GM10266 (cell line): ENCODE data around the gene S100A14.

Source experiments
- DNase-seq: peaks from one replicate; pipeline ENCODE4 v3.0.0; 2012; ENCODE audit errors: extremely low spot score
- CTCF ChIP-seq: IDR thresholded peaks from 2 replicates; pipeline ENCODE4 v1.5.1; 2012; ENCODE audit warnings: mild to moderate bottlenecking, low read depth; ENCODE audit not compliant: control insufficient read depth, insufficient read depth; ENCODE audit errors: missing control alignments

S100A14 gene

DNA sequence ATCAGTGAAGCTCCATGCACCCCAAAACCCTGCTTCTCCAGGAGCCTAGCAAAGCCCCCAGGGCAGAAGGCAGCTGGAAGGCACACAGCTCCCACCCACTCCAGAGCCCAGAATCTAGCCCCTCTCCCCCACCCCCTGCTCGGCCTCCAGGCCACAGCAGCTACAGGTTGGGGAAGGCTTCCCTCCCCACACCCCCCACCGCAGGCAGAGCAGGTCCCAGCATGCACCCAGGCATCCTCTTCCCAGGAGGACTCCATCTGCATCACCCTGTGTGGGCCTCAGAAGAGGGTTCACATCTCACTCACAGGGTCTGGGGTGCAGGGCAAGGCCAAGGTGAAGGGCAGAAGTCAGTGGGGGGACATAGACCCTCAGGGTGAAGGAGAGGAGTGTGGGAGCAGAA, 719 bp downstream of the S100A14 start:
- TF ChIP-seq CTCF, result no peak
- no peak for DNase-seq

DNA sequence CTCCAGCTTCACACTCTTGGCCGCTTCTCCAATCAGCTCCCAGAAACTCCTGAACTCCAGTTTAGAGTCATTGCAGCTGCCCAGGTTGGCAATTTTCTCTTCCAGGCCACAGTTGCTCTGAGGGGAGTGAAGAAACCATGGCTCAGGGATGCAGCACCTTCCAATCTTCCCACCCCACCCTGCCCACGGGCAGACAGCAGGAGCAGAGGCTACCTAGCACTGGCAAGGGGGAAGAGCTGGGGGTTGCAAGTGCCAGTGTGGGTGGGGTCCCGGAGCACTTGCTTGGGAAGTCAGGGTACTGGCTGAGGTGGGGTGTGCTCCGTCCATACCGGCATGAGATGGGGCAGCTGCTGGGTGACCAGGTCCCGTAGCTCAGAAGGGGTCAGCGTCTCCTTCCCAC, 1.2 kb downstream of the S100A14 start:
- no peak for TF ChIP-seq CTCF
- DNase-seq, result no peak

DNA sequence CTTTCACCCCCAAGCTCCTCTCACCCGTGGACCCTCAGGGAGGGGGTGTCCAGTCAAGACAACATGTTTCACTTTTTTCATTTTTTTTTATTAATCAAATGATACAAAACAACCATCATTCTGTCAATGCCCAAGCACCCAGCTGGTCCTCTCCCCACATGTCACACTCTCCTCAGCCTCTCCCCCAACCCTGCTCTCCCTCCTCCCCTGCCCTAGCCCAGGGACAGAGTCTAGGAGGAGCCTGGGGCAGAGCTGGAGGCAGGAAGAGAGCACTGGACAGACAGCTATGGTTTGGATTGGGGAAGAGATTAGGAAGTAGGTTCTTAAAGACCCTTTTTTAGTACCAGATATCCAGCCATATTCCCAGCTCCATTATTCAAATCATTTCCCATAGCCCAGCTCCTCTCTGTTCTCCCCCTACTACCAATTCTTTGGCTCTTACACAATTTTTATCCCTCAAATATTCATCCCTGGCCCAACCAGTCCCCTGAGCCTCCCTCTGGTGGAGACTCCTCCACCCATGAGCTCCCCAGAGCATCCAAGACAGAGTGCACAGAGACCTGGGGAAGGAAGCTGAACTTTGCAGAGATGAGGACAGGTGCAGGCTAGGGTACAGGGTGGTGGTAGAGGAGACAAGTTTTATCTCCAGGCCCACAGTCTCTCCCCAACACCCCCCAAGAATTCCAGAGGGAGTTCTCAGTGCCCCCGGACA, 1.8 kb downstream of the S100A14 start:
- no peak for TF ChIP-seq CTCF
- no peak for DNase-seq

GRCh38 chr1:153613406-153613805, 2.7 kb downstream of the S100A14 start:
- no peak for DNase-seq
- no peak for TF ChIP-seq CTCF

- no peak for DNase-seq
These were observed 3.3 kb downstream of the S100A14 start, which contains the start of gene S100A16 for GRCh38 chr1:153612755-153613331. TSS of gene S100A16 (minus strand) at chr1:153613137. CDS start at chr1:153608151, 4,986 bp downstream.

DNA sequence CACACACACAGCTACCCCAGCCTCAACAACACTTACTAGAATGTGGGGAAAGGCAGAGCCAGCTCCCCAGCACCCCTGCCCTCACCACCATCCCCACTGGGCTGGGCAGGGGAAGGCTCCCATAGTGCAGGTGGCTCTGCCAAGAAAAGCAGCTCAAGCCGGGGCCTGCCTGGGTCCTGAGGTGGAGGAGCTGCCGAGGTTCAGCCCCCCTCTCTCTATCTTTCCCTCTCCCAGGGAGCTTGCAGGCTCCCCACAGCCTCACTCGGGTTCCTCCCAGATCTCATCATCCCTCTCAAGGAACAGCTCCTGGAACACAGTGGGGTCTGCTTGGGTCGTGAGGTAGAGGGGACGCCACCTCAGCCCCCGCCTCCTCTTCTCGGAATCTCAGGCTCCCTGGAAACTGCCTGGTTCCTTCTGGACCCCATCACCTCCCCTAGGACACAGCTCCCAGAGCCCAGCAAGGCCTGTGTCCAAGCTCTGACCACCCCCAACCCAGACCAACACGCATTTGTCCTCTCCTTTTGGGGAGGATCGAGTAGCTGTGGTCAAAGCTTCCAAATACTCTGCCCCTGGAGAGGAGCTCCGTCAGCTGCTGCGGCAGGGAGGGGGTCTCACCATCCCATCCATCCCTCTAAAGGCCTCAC, 3.9 kb downstream of the S100A14 start:
- DNase-seq, result no peak
- TF ChIP-seq CTCF, result no peak

More at GRCh38 chr1:153612755-153613331, 3.3 kb downstream of the S100A14 start, which contains the start of gene S100A16:
- TF ChIP-seq CTCF, result no peak

- no peak for TF ChIP-seq CTCF
- no peak for DNase-seq
These were observed 4.8 kb downstream of the S100A14 start for GRCh38 chr1:153611356-153611755.
